Skeletal muscle cell (primary cell): ENCODE results near the gene RNPS1.
"Not testable (repeated sequence)": the region's sequence is repeated elsewhere in the genome, so short reads cannot be mapped to it uniquely, and the experiment has no call there.

Experiments used
- DNase-seq: peaks from one replicate; pipeline ENCODE4 v3.0.0-alpha.2; 2010; ENCODE audit warnings: low read depth
- H3K4me3 ChIP-seq: 2 replicates; pipeline ENCODE4 v1.5.1; 2011; ENCODE audit warnings: low read depth, mild to moderate bottlenecking, control low read depth, low read length, moderate library complexity

Gene RNPS1

GRCh38 chr16:2284001-2284770 is 16.3 kb upstream of the RNPS1 start:
- H3K4me3 ChIP-seq: no peak overlapping the region

GRCh38 chr16:2282866-2283555 is 15.1 kb upstream of the RNPS1 start:
- no peak overlapping the region for H3K4me3 ChIP-seq
- no peak for DNase-seq

More at GRCh38 chr16:2284001-2284770, 16.3 kb upstream of the RNPS1 start:
- no peak for DNase-seq

- no peak for DNase-seq
Observed at GRCh38 chr16:2282262-2282661, 14.3 kb upstream of the RNPS1 start.

GRCh38 chr16:2280981-2281542 is 13.1 kb upstream of the RNPS1 start:
- DNase-seq: no peak
- H3K4me3 ChIP-seq: no peak overlapping the region

More at GRCh38 chr16:2282262-2282661, 14.3 kb upstream of the RNPS1 start:
- no peak overlapping the region for H3K4me3 ChIP-seq

- H3K4me3 ChIP-seq: no peak overlapping the region
- no peak for DNase-seq
Observed at GRCh38 chr16:2280461-2280860, 12.5 kb upstream of the RNPS1 start.

- DNase-seq: no peak
- H3K4me3 ChIP-seq: no peak overlapping the region
Observed at GRCh38 chr16:2278956-2279800, 11.3 kb upstream of the RNPS1 start.

- no peak for DNase-seq
- no peak overlapping the region for H3K4me3 ChIP-seq
Observed at GRCh38 chr16:2278272-2278608, 10.3 kb upstream of the RNPS1 start.

- no peak overlapping the region for H3K4me3 ChIP-seq
- no peak for DNase-seq
Observed at GRCh38 chr16:2277466-2278271, 9.7 kb upstream of the RNPS1 start.

- no peak overlapping the region for H3K4me3 ChIP-seq
- no peak for DNase-seq
Observed at GRCh38 chr16:2276368-2277195, 8.7 kb upstream of the RNPS1 start.

- no peak overlapping the region for H3K4me3 ChIP-seq
- no peak for DNase-seq
Observed at GRCh38 chr16:2275476-2276367, 7.8 kb upstream of the RNPS1 start.

GRCh38 chr16:2273931-2274330 is 6.0 kb upstream of the RNPS1 start:
- no peak for DNase-seq

GRCh38 chr16:2273484-2273883 is 5.6 kb upstream of the RNPS1 start:
- DNase-seq: no peak
- H3K4me3 ChIP-seq: no peak overlapping the region

More at GRCh38 chr16:2273931-2274330, 6.0 kb upstream of the RNPS1 start:
- no peak overlapping the region for H3K4me3 ChIP-seq

- H3K4me3 ChIP-seq: no peak overlapping the region
- no peak for DNase-seq
Observed at GRCh38 chr16:2271848-2272461, 4.0 kb upstream of the RNPS1 start.

GRCh38 chr16:2270588-2271470 is 2.9 kb upstream of the RNPS1 start:
- H3K4me3 ChIP-seq: no peak overlapping the region
- DNase-seq: no peak

- no peak overlapping the region for H3K4me3 ChIP-seq
- no peak for DNase-seq
Observed at GRCh38 chr16:2270070-2270462, 2.1 kb upstream of the RNPS1 start.

GRCh38 chr16:2267505-2267912 is 417 bp downstream of the RNPS1 start:
- peak overlapping the region; percentile 81 for H3K4me3 ChIP-seq
- DNase-seq: not testable (repeated sequence)
